Measurements from ENCODE around the gene C6orf136.
"Not testable (repeated sequence)": the region's sequence is repeated elsewhere in the genome, so short reads cannot be mapped to it uniquely, and the experiment has no call there.

Gene C6orf136

DNA sequence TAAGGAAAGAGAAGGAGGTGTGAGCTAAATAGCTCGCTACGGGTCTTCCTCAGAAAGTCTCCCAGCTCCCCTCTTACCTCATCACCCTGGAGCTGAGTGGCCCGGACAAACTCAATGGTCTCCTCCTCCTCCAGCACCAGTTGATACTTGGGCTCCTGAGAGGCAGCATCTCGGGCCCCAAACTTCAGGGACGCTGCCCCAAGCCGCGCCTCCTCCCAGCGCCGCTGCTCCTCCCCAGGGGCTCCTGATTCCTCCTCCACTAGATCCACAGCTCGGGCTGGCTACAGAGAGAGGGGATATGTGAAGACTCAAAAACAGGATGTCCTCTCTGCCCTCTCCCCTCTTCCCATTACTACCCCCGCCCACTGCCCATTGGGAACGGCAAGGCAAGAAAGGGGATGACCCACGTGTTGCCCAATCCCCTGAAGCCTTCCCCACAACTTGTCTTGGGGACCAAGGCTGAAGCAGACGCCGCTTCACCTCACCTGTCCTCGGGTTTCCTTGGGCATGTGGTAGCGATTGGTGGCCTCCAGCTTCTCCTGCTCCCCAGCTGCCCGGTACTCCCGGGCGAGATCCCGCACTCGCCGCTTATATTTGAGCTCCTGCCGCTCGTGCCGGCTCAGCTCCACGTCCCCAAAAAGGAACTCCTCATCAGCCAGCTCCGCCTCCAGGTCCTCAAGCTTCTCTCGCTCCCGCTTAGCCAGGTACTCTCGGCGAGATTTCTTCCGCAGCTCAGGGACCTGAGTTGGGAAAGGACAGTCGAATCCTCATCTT, 18.2 kb downstream of the C6orf136 start:
- no peak for DNase-seq

DNA sequence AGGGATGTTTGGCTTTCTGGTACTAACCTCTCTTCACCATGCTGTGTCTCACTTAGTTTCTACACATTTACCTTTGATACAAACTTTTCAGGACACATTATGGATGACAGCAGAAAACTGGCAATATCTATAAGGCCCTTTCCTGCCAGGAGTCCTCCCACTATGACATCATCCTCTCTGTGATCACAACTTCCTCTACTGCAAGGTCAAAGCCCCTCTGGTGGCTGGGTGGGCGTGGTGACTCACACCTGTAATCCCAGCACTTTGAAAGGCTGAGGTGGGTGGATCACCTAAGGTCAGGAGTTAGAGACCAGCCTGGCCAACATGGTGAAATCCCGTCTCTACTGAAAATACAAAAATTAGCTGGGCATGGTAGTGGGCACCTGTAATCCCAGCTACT, 19.4 kb downstream of the C6orf136 start:
- DNase-seq: not testable (repeated sequence)

DNA sequence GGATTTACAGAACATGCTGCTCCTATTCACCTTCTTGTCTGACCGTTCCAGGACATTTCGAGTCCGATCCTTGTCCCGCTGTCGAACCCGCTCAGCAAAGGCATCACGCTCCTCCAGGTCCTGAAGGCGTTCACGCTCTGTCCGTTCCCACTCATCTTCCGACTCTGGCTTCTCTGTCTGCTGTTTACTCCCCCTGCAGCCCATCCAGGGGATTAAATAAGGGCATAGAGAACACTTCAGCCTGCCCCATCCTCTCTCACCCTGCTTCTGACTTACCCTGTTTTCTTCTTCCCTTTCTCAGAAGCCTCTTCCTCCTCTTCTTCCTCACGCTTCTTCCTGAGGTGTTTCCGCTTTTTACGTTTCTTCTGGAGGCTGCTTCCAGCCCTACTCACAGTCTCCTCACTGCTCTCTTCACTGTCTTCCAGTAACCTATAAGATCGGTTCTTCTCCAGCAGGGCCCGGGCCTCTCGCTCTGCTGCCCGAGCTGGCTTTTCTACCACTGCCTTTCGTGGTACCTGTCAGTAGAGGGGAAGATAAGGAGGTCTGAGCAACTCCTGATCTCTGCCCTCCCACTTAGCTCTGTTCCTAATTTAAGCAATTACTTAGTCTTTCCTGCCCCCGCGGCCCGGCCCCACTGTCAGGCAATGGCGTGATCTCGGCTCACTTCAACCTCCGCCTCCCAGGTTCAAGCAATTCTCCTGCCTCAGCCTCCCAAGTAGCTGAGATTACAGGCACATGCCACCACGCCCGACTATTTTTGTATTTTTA, 24.0 kb downstream of the C6orf136 start:
- DNase-seq: no peak

DNA sequence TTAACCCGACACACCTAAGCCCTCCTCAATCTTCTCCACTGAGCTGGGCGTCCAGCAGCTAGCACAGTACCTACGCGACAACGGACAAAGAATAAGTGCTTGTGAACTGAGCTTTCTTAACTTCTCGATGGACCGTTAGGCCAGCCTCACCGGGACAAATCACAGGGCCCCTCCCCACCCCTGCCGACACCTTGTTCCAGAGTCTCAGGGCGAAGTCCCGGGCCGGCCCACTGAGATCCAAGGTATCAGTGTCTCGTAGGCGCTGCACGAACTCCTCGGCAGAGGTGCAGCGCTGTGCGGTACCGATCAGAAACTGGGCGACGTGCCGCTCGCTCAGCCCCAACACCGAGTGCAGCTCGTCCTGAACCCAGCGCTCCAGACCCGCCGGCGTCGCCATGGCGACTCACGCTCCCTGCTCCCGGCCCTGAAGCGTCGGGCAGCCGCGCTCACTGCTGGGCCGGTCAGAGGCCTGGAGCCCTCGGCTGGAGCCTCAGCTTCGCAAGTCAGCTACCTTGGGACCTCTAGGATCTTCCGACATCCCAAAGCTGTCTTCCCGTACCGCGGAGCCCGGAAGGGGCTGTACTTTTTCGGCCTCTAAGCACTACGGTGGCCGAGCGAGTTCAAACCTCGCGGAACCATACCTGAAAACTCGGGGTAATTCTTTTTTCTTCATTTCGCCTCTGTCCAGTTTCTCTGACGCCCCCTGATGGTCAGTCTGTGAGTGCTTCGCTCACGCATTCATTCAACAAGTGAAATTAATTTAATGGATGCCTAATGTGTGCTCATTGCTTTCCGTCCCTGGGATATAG, 25.7 kb downstream of the C6orf136 start, which contains the start of gene DHX16:
Gene DHX16 (minus strand): TSS at position 562 of the 809 bp plus-strand sequence. CDS start 165 bp downstream, at position 397.
- peak; percentile 91 for DNase-seq

DNA sequence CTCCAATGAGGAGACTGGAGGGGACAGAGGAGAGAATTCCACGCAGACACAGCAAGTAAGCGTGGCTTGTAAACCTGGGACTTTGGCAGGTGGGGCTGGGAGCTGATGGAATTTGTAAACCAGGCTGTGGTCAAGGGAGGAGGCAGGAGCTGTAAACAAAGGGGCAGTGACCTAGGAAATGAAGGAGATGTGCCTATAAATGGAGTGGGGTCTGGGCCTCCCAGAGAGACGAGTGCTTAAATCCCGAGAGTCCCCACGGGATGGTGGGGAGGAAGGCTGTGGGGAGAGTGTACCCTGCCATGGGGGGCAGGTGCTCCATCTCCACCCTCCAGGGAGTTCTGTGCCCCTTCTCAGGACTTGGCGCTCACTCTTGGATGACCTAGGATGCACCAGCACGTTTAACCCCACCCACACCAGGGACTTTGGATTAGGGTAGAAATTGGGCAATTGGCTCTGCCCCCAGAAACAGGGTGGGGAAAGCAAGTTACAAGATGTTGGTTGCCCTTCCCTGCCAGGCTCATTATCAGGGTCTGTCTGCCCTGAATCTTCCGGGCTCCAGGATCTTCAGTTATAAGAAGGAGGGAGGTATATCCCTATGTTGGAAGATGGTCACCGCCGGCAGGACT, 29.8 kb downstream of the C6orf136 start:
- DNase-seq: no peak

DNA sequence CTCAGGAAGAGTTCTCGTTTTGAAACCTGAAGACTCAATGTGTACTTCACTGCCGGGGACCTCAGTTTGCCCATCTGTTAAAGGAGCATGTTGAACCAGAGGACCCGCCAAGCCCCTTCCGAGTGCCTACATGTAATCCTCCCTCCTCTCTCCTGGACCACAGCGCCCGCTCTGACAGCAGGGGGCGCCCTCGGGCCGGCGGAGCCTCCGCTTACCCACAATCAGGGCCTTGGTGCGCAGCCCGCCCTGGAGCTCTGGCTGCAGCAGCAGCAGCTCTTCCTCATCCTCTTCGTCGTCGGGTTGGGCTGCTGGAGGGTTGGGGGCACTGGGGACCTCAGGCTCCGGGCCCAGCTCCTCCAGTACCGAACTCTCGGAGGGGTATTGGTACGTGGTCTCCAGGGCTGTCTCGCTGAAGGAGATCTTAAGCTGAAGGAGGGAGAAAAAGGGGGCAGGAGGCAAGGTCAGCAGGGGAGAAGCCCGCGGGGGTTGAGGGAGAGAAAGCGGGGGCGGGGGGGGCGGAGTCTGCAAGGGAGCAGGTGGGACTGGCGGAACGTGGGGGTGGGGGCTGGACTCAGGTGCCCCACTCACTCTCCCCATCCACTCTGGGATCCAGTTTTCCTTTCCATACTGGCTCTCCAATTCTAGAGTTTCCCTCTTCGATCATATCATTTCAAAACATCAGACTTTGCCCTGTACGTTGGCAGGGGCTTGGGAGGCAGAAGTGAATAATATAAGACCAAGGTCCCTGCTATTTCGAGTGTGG, 32.2 kb downstream of the C6orf136 start:
- DNase-seq: peak; percentile 90

DNA sequence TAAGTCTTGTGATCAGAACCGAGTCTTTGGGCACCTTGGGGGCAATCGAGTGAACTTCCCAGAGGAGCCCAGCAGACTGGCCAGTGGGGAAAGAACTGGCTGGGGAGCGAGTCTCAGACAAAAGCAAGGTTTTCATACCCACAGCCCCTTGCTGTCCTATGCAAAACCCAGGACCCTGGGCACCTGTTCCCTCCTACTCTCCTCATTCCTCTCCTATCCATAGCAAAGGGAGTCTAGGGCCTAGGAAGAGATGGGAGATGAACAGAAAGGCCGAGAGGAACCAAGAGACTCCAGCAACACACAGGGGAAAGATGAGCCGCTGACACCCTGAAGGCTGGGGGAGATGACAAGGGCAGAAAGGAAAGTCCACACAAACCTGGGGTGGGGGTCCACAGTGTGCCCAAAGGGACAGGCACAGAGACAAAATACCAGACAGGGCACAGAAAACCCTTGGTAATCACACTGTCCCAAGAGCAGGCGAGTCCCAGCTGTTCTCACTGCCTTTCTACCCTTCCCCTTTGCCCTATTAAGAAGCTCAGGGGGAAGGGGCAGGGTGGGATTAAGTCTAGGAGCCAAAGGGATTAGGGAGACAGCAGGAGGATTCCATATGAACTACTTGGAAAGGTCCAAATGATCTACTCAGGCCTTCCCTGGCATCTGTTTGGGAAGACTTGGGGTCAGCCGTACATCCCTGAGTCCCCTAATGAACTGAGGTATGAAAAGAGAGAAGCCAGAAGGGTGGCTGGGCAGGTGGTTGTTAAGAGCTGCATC, 33.0 kb downstream of the C6orf136 start:
- DNase-seq: no peak

DNA sequence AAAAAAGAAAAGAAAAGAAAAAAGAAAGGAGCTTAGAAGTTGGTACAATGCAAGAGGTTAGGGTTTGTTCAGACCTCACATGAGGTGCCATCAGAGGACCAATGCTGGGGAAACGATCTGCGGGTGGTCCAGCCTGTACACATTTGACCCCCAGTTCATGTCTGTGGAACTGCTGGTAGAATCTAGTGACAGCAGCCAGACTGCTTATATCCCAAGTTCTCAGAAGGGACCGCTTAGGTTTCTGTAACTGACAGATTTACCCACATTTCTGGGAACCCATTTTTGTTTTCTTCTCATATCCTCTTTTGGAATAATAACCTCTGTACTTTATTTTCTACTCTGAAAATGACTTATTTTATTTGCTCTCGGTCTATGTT, 34.8 kb downstream of the C6orf136 start:
- DNase-seq: peak; percentile 24

DNA sequence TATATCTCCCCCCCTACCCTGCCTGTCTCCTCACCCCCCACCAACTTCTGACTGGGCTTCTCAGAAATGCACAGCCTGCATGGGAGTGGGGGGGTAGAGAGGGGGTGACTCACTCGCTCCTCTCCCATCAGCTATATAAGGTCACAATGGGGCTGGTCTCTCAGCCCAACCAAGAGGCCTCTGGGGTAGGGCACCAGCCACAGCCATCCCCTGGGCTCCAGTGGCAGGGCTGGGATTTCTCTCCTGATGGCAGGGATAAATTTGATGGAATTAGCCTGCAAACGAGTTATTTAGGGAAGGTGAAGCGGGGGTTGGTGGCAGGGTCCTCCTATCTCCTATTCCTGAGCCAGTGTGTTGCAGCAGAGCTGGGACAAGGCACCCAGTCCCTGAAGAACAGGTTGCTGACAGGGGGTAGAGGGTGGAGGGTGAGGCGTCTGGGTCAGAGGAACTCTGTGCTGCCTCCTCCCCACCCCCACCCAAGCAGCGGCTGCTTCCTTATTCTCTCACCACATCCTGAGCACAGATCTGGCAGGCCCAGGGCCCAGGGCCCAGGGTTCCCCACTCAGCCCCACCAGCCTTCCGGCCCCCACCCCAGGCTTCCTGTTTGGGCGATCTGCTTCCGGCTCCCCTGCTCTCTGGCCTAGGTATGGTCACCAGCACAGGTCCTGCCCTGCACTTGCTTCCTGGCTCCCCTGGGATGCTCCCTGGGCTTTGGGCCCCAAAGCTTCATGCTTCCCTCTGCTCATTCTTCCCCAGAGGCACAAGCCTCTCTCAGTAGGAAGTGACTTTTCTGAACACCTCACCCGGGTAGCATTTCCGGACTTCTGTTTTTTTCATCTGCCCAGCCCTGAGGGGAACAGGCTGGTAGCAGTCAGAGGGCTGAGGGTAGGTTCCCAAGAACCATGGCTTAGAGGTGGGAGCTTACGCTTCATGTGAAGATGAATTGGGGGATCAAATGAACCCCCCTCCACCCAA, 35.5 kb downstream of the C6orf136 start:
- DNase-seq: peak; percentile 94

DNA sequence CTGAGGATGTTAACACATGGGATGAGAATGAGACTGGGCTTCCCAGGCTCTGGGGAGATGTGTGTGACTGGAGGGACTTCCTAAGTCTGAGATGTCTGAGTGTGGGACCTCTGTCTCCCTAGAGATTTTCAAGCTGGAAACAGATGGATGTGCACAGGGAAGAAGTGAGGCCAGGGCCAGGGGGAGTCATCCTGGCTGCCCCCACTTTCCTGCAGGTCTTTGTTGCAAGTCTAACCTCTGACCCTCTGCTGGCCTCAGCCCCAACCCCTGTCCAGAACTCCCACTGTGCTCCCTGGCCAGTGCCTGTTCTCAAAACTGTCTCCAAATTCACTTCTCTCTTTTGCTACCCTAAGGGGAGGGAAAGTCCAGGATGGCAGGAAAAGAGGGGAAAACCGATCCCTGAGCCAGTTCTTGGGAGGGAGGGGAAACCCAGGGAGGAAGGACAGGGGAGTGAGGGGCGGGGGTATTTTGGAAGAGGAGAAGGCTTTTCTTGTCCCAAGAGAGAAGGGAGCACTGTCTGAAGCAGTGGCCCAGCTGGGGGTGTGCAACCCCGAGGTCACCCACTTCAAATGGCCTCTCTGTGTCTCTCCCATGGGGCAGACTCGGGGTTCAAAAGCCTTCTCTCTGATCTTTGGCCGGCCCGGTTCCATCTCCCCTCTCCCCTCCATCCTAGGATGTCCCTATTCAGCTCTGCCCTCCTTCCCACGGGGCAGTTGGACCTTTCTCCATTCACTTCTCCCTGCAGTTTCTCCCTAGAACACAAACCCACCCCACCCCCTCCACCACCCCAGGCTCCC, 36.4 kb downstream of the C6orf136 start:
- no peak for DNase-seq

DNA sequence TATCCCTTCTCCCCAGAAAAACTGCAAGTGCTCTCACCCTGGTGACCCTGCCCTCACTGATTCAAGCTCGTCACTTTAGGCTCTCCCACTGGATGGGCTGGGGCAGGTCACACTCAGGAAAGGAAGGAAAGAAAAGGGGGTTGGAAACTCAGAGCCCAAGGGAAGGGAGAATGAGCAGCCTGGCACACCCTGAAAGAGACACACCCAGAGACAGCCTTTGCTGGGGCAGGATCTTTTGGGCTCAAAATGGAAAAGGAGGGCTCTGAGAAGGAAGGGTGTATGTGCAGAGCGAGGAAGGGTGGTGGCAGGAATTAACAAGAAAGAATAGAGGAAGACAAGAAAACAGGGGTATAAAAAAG, 37.0 kb downstream of the C6orf136 start:
- DNase-seq: no peak

DNA sequence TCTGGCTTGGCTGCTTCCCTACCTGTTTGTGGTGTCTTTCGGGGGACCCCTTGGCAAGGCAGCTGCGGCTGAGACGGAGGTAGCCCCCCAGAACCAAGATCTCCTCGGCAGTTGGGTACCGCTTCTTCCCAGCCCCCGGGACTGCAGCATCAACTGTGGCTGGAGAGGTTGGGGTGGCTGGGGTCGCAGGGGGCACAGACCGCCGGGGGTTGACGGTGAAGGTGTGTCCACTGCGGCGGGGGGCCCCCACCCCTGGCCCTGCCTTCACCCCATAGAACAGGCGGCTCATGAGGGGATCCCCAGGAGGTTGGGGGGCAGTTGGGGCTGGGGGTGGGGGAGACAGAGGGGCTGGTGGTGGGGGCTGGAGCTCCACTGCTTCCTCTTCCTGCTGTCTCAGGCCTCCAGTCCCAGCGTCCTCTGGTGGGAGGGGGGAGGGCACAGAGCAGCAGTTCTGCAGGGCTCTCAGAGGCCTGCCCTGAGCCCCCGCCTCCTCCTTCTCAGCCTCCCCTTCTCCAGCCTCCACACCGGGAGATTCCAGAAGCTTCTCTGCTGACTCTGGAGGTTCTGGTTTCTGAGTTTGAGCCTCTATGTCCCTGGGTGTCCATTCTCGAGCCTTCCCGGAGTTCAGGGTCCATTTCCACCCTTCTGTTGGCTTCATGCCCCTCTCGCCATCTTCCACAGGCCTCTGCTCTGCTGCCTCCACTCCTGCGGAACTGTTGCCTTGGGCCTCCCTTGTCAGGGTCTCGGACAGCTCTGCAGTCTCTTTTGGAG, 37.6 kb downstream of the C6orf136 start:
- peak; percentile 64 for DNase-seq

DNA sequence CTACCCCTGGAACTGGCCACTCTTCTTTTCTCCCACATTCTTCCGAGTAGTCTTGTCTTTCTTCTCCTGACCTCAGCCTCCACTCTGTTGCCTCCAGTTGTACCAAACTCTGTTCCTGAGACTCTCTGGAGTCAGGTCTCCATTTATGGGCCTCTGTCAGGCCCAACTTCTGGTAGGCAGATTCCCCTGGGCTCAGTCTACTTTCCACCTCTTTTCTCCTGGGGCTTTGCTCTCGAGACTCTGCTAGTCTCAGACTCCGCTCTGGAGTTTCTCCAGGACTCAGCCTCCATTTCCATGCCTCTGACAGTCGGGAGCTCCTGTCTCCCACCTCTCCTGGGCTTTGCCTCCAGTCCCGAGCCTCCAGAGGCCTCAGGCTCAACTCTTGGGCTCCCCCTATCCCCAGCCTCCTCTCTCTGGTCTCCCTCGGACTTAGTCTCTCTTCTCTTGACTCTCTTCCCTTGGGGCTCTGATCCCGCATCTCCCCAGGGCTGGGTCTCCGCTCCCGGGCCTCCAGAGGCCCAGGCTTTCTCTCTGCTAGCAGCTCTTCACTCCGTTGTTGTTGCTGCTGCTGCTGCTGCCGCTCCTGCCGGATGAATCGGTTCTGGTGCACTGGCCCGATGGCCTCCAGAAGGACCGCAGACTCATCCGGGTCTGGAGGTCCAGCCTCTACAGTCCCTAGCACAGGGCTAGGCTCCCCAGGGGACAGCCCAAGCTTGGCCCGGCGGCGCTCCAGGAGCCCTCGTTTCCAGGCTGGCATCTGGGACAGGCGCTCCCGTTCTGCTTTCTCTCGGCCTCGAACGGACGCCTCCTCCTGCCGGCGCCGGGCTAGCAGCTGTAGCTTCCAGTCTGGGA, 38.5 kb downstream of the C6orf136 start:
- DNase-seq: peak; percentile 30

DNA sequence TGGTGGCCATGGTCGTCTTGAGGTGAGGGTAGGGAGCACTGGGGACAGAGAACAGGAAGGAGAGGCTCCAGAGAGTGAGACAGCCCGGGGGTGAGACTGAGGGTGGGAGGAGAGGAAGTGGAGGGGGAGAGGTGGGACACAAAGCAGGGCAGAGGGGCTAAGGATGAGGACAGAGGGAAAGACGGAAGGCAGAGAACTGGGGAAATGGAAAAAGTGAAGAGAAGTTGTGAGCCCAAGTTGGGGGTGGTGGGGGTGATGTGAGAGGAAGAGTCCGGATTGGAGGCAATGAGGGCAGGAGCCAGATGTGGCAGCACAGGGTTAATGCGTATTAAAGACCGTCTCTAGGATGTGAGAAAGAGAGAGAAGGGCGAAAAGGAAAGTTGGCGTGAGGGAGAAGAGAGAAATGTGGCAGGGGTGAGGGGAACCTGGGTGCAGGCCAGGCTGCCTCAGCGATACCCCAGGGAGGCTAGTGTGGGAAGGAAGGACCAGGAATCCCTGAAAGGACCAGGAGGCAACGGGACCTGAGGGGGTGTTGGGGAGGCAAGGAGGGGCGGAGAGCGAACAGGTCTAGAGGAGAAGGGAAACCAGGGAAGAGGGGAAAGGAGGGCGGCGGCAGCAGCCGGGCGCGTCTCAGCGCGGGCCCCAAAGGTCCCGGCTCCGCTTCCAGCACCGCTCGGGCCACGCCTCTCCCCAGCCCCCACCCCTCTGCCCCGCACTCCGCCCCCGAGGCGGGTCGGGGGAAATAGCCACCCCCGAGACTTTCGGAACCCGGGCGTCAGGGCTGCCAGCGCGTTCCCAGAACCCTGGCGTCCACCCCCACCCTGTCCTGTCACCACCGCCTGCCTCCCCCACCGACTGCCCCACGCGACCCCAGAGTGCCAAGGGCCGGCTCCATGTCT, 39.3 kb downstream of the C6orf136 start, which contains the start of gene PPP1R18:
Gene PPP1R18 (minus strand): TSS at position 637 of the 899 bp plus-strand sequence. CDS start 627 bp downstream, at position 10.
- DNase-seq: peak; percentile 84

DNA sequence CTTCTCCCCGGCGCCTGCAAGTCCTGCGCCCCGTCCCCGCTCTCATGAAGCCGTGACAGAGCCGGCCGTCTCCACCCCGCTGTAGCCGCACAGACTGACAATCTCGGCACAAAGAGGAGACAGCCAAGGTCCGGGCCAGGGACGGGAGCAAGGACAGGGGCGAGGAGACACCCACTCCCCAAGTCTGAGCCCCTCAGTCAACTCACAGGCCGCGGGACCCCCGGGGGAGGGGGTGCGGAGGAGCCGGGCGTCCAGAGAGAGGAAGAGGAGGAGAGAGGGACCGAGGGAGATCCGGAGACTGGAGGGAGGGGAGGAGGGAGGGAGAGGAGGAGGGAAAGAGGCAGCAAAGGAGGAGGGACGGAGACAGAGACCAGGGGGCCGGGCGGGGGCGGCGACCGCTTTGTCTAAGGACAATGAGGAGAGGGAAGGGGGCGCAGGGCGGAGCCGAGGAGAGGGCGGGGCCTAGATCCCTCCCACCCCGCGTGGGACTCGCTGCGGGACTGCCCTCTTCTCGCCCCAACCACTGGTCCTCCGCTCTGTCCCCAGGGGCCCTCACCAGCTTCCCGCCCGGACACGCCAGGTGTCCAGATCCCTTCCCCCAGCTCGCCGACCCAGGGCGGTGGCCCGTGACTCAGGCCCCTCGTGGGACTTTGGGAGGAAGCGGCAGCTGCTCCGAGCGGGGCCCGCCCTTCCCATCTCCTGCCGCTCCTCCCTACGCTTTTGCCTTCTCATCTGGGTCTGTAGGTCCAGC, 40.1 kb downstream of the C6orf136 start:
- DNase-seq: peak; percentile 90
